ENCODE measurements around the gene EN2.

EN2 gene

GRCh38 chr7:155483868-155484325 lies 26.0 kb downstream of the EN2 start:
- Histone ChIP-seq H3K9me3 (no peaks in the 10 kb centered on the region), H3K36me3 (no peaks in the 10 kb centered on the region), H3K4me1 (ENCODE audit: control insufficient read depth in 1 of 2, insufficient read depth in 1 of 2, low read depth in 1 of 2, low read length in 1 of 2) (no peaks in the 10 kb centered on the region), H3K27me3 (peaks cover 97% of the 10 kb centered on the region), H3K4me3 (ENCODE audit: low read depth in 1 of 2, low read length in 1 of 2) (no peak overlapping the region), H3K27ac (no peak overlapping the region)
- TF ChIP-seq CTCF (IDR thresholded peaks at IDR 0.05), result no peak

- Histone ChIP-seq H3K4me1 (ENCODE audit: control insufficient read depth in 1 of 2, insufficient read depth in 1 of 2, low read depth in 1 of 2, low read length in 1 of 2) (no peaks in the 10 kb centered on the region), H3K27ac (no peak overlapping the region), H3K9me3 (no peaks in the 10 kb centered on the region), H3K27me3 (peaks cover 97% of the 10 kb centered on the region), H3K36me3 (no peaks in the 10 kb centered on the region), H3K4me3 (ENCODE audit: low read depth in 1 of 2, low read length in 1 of 2) (no peak overlapping the region)
- no peak for TF ChIP-seq CTCF (IDR thresholded peaks at IDR 0.05)
Observed at GRCh38 chr7:155484483-155485399, 26.8 kb downstream of the EN2 start.

- H3K4me1 ChIP-seq (ENCODE audit: control insufficient read depth in 1 of 2, insufficient read depth in 1 of 2, low read depth in 1 of 2, low read length in 1 of 2), result peaks cover 14 to 18% of the 10 kb centered on the region in 2 experiments
- no peak for TF ChIP-seq CTCF (IDR thresholded peaks at IDR 0.05)
- H3K27me3 ChIP-seq, result peaks cover 97% of the 10 kb centered on the region
- no peak overlapping the region for H3K4me3 ChIP-seq (ENCODE audit: low read depth in 1 of 2, low read length in 1 of 2)
- no peaks in the 10 kb centered on the region for H3K36me3 ChIP-seq
- H3K9me3 ChIP-seq, result no peaks in the 10 kb centered on the region
- no peak overlapping the region for H3K27ac ChIP-seq
Observed at GRCh38 chr7:155486783-155487508, 29.0 kb downstream of the EN2 start.

- no peak overlapping the region for H3K27ac ChIP-seq
- no peak overlapping the region for H3K4me3 ChIP-seq (ENCODE audit: low read depth in 1 of 2, low read length in 1 of 2)
- H3K36me3 ChIP-seq, result no peaks in the 10 kb centered on the region
- peaks cover 14 to 19% of the 10 kb centered on the region in 2 experiments for H3K4me1 ChIP-seq (ENCODE audit: control insufficient read depth in 1 of 2, insufficient read depth in 1 of 2, low read depth in 1 of 2, low read length in 1 of 2)
- TF ChIP-seq CTCF (IDR thresholded peaks at IDR 0.05), result no peak
- peaks cover 97% of the 10 kb centered on the region for H3K27me3 ChIP-seq
- no peaks in the 10 kb centered on the region for H3K9me3 ChIP-seq
Observed at GRCh38 chr7:155487509-155488482, 29.9 kb downstream of the EN2 start.

Measured in neutrophil (primary cell).